Neural cell (in vitro differentiated cells): ENCODE results near the gene ZNF263.

ENCODE experiments used
- EP300 ChIP-seq: fragments of 450-650 bp; conservative IDR thresholded peaks from 2 replicates; pipeline ENCODE4 v1.6.1; 2014; ENCODE audit warnings: antibody characterized with exemption, mild to moderate bottlenecking, moderate library complexity; ENCODE audit not compliant: poor library complexity, severe bottlenecking
- EZH2 ChIP-seq: fragments of 200-600, 300-800 bp; shearing (Covaris generic), sonication (generic); IDR thresholded peaks from 2 replicates; pipeline ENCODE4 v1.6.1; 2014; ENCODE audit warnings: antibody characterized with exemption, low read length, borderline replicate concordance, mild to moderate bottlenecking; ENCODE audit not compliant: insufficient read depth, poor library complexity, severe bottlenecking
- REST ChIP-seq: IDR thresholded peaks from 2 replicates; pipeline ENCODE4 v1.6.1; 2012; ENCODE audit warnings: borderline replicate concordance
- TF ChIP-seq, protein P1 (sequence below): fragments of 450-650 bp; IDR thresholded peaks from 2 replicates; pipeline ENCODE4 v1.5.1; 2014; ENCODE audit warnings: antibody characterized with exemption, mild to moderate bottlenecking, moderate library complexity; ENCODE audit not compliant: poor library complexity, severe bottlenecking

- TF ChIP-seq EZH2 (no peak), EP300 (peak; percentile 73), REST (peak; percentile 84)
- TF ChIP-seq, protein P1, sequence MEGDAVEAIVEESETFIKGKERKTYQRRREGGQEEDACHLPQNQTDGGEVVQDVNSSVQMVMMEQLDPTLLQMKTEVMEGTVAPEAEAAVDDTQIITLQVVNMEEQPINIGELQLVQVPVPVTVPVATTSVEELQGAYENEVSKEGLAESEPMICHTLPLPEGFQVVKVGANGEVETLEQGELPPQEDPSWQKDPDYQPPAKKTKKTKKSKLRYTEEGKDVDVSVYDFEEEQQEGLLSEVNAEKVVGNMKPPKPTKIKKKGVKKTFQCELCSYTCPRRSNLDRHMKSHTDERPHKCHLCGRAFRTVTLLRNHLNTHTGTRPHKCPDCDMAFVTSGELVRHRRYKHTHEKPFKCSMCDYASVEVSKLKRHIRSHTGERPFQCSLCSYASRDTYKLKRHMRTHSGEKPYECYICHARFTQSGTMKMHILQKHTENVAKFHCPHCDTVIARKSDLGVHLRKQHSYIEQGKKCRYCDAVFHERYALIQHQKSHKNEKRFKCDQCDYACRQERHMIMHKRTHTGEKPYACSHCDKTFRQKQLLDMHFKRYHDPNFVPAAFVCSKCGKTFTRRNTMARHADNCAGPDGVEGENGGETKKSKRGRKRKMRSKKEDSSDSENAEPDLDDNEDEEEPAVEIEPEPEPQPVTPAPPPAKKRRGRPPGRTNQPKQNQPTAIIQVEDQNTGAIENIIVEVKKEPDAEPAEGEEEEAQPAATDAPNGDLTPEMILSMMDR = peak; percentile 59
These were observed 22.1 kb downstream of the ZNF263 start, which contains the start of the genes TIGD7 and ZNF75A for GRCh38 chr16:3305109-3306068.
